ENCODE measurements around the gene HHIPL2. TPM values are rescaled to one million over a fixed set of nuclear protein-coding genes. Genes with fewer than 3 reads are reported as not detected.

Gene HHIPL2
- total RNA-seq, 1 donor from 2014 or later, result not detected

GRCh38 chr1:222530852-222531251, 17.1 kb downstream of the HHIPL2 start:
- TF ChIP-seq CTCF (IDR thresholded peaks at IDR 0.05; ENCODE audit: partially characterized antibody, unreplicated experiment), result no peak
- H3K4me3 Mint-ChIP-seq (ENCODE audit: unreplicated experiment), result no peak overlapping the region
- no peak overlapping the region for H3K27ac Mint-ChIP-seq (ENCODE audit: unreplicated experiment)
- DNase-seq, result no peak
- H3K4me1 Mint-ChIP-seq (ENCODE audit: low read depth, unreplicated experiment), result peaks cover 2% of the 10 kb centered on the region
- peaks cover 8% of the 10 kb centered on the region for H3K27me3 Mint-ChIP-seq (ENCODE audit: unreplicated experiment)
- no peaks in the 10 kb centered on the region for H3K36me3 Mint-ChIP-seq (ENCODE audit: unreplicated experiment)
- peaks cover 2% of the 10 kb centered on the region for H3K9me3 Mint-ChIP-seq (ENCODE audit: unreplicated experiment)

- Mint-ChIP-seq H3K27ac (ENCODE audit: unreplicated experiment) (no peak overlapping the region), H3K4me3 (ENCODE audit: unreplicated experiment) (no peak overlapping the region), H3K36me3 (ENCODE audit: unreplicated experiment) (no peaks in the 10 kb centered on the region), H3K27me3 (ENCODE audit: unreplicated experiment) (peaks cover 8% of the 10 kb centered on the region), H3K9me3 (ENCODE audit: unreplicated experiment) (peaks cover 2% of the 10 kb centered on the region), H3K4me1 (ENCODE audit: low read depth, unreplicated experiment) (no peaks in the 10 kb centered on the region)
- TF ChIP-seq CTCF (IDR thresholded peaks at IDR 0.05; ENCODE audit: partially characterized antibody, unreplicated experiment), result no peak
- DNase-seq, result no peak
Observed at GRCh38 chr1:222529916-222530315, 18.0 kb downstream of the HHIPL2 start.

- TF ChIP-seq CTCF (IDR thresholded peaks at IDR 0.05; ENCODE audit: partially characterized antibody, unreplicated experiment), result no peak
- Mint-ChIP-seq H3K27me3 (ENCODE audit: unreplicated experiment) (peaks cover 8% of the 10 kb centered on the region), H3K4me1 (ENCODE audit: low read depth, unreplicated experiment) (no peaks in the 10 kb centered on the region), H3K27ac (ENCODE audit: unreplicated experiment) (no peak overlapping the region), H3K4me3 (ENCODE audit: unreplicated experiment) (no peak overlapping the region), H3K36me3 (ENCODE audit: unreplicated experiment) (no peaks in the 10 kb centered on the region), H3K9me3 (ENCODE audit: unreplicated experiment) (peaks cover 2% of the 10 kb centered on the region)
- DNase-seq, result no peak
Observed at GRCh38 chr1:222529181-222529580, 18.7 kb downstream of the HHIPL2 start.

GRCh38 chr1:222525951-222526350, 22.0 kb downstream of the HHIPL2 start:
- Mint-ChIP-seq H3K4me3 (ENCODE audit: unreplicated experiment) (no peak overlapping the region), H3K9me3 (ENCODE audit: unreplicated experiment) (peaks cover 2% of the 10 kb centered on the region), H3K4me1 (ENCODE audit: low read depth, unreplicated experiment) (no peaks in the 10 kb centered on the region), H3K27me3 (ENCODE audit: unreplicated experiment) (peaks cover 4% of the 10 kb centered on the region), H3K27ac (ENCODE audit: unreplicated experiment) (no peak overlapping the region), H3K36me3 (ENCODE audit: unreplicated experiment) (no peaks in the 10 kb centered on the region)
- TF ChIP-seq CTCF (IDR thresholded peaks at IDR 0.05; ENCODE audit: partially characterized antibody, unreplicated experiment), result no peak
- no peak for DNase-seq

- Mint-ChIP-seq H3K4me3 (ENCODE audit: unreplicated experiment) (no peak overlapping the region), H3K36me3 (ENCODE audit: unreplicated experiment) (no peaks in the 10 kb centered on the region), H3K4me1 (ENCODE audit: low read depth, unreplicated experiment) (no peaks in the 10 kb centered on the region), H3K27me3 (ENCODE audit: unreplicated experiment) (peaks cover 4% of the 10 kb centered on the region), H3K27ac (ENCODE audit: unreplicated experiment) (no peak overlapping the region), H3K9me3 (ENCODE audit: unreplicated experiment) (peaks cover 2% of the 10 kb centered on the region)
- no peak for TF ChIP-seq CTCF (IDR thresholded peaks at IDR 0.05; ENCODE audit: partially characterized antibody, unreplicated experiment)
- DNase-seq, result no peak
Observed at GRCh38 chr1:222523852-222524251, 24.1 kb downstream of the HHIPL2 start.

All from glutamatergic neuron (in vitro differentiated cells).